ENCODE measurements around the gene MAP2K6.

DNA sequence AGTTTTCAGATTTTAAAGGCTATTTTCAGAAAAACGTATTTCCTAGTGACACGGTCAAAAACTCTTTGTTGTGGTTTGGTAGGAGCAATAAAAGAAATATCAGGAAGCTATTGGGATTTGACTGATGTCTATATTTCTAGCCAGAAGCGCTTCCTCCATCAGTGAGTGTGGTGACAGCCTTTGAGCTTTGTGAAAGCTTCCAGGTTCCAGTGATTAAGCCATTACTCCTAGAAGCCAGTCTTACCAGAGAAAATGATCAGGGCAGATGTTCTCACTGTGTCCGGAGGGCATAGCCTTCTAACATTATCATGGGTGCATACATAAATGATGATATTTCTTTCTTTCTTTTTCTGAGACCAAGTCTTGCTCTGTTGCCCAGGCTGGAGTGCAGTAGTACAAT lies 39.6 kb downstream of the MAP2K6 start:
- TF ChIP-seq, protein P1, sequence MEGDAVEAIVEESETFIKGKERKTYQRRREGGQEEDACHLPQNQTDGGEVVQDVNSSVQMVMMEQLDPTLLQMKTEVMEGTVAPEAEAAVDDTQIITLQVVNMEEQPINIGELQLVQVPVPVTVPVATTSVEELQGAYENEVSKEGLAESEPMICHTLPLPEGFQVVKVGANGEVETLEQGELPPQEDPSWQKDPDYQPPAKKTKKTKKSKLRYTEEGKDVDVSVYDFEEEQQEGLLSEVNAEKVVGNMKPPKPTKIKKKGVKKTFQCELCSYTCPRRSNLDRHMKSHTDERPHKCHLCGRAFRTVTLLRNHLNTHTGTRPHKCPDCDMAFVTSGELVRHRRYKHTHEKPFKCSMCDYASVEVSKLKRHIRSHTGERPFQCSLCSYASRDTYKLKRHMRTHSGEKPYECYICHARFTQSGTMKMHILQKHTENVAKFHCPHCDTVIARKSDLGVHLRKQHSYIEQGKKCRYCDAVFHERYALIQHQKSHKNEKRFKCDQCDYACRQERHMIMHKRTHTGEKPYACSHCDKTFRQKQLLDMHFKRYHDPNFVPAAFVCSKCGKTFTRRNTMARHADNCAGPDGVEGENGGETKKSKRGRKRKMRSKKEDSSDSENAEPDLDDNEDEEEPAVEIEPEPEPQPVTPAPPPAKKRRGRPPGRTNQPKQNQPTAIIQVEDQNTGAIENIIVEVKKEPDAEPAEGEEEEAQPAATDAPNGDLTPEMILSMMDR (IDR thresholded peaks at IDR 0.05) = no peak
- no peak for TF ChIP-seq POLR2A (IDR thresholded peaks at IDR 0.05)

Measured in Peyer's patch (tissue), 4 donors.